Right renal pelvis (tissue), 4 donors: Measurements from ENCODE around the gene RNF133. TPM values are rescaled to one million over a fixed set of nuclear protein-coding genes. Genes with fewer than 3 reads are reported as not detected.

Experiments
- polyA plus RNA-seq, 4 donors: library from polyadenylated mRNA; unstranded; fragments of 120-200 nt; gene quantifications; one replicate each; pipeline ENCODE4 v1.2.1, GENCODE V29; 2013; ENCODE audit not compliant: insufficient read length in 4 of 4

RNF133 gene
- polyA plus RNA-seq, 4 donors = 0.10 TPM; not detected in 3

Other genes starting within 250 kb of the RNF133 start
- under 1 TPM in 1 of 4 donors, not detected in 3; 0.10 TPM for gene RNF148, start 3.8 kb upstream of the RNF133 start, polyA plus RNA-seq
- 10 to 100 TPM; 38.1 to 59.8 (median 52.9) TPM for gene CADPS2, start 187.3 kb upstream of the RNF133 start, polyA plus RNA-seq